ENCODE measurements around the gene SMYD1.

Gene SMYD1

GRCh38 chr2:88139804-88140203, 72.2 kb downstream of the SMYD1 start:
- TF ChIP-seq CEBPB (IDR thresholded peaks at IDR 0.05): no peak
- no peak for TF ChIP-seq NFIC (IDR thresholded peaks at IDR 0.05)
- no peak for TF ChIP-seq YY1 (IDR thresholded peaks at IDR 0.05; ENCODE audit: low read depth)
- no peak for TF ChIP-seq TAF1 (IDR thresholded peaks at IDR 0.05; ENCODE audit: low read depth)
- TF ChIP-seq, protein P1, sequence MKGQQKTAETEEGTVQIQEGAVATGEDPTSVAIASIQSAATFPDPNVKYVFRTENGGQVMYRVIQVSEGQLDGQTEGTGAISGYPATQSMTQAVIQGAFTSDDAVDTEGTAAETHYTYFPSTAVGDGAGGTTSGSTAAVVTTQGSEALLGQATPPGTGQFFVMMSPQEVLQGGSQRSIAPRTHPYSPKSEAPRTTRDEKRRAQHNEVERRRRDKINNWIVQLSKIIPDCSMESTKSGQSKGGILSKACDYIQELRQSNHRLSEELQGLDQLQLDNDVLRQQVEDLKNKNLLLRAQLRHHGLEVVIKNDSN (IDR thresholded peaks at IDR 0.05): no peak
- no peak for TF ChIP-seq TCF12 (IDR thresholded peaks at IDR 0.05; ENCODE audit: low read depth)
- TF ChIP-seq FOXM1 (IDR thresholded peaks at IDR 0.05; ENCODE audit: borderline replicate concordance, low read depth): no peak

DNA sequence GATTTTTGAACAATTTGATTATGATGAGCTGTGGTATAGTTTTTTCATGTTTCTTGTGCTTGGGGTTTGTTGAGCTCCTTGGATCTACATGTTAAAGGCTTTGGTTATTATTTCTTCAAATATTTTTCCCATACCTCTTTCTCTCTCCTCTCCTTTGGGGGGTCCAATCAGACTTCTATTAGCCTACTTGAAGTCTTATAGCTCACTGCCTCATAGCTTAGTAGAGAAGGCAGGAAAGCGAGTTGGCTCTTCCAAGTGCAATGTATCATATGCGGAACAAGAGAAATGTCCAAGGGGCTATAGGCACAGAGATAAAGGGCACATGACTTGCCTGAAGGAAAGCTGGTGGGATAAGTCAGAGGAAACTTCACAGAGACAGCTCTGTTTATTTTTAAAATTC, 74.3 kb downstream of the SMYD1 start:
- TF ChIP-seq CREB1 (IDR thresholded peaks at IDR 0.05; ENCODE audit: low read depth): no peak
- TF ChIP-seq YY1 (IDR thresholded peaks at IDR 0.05; ENCODE audit: low read depth): no peak
- TF ChIP-seq, protein P2, sequence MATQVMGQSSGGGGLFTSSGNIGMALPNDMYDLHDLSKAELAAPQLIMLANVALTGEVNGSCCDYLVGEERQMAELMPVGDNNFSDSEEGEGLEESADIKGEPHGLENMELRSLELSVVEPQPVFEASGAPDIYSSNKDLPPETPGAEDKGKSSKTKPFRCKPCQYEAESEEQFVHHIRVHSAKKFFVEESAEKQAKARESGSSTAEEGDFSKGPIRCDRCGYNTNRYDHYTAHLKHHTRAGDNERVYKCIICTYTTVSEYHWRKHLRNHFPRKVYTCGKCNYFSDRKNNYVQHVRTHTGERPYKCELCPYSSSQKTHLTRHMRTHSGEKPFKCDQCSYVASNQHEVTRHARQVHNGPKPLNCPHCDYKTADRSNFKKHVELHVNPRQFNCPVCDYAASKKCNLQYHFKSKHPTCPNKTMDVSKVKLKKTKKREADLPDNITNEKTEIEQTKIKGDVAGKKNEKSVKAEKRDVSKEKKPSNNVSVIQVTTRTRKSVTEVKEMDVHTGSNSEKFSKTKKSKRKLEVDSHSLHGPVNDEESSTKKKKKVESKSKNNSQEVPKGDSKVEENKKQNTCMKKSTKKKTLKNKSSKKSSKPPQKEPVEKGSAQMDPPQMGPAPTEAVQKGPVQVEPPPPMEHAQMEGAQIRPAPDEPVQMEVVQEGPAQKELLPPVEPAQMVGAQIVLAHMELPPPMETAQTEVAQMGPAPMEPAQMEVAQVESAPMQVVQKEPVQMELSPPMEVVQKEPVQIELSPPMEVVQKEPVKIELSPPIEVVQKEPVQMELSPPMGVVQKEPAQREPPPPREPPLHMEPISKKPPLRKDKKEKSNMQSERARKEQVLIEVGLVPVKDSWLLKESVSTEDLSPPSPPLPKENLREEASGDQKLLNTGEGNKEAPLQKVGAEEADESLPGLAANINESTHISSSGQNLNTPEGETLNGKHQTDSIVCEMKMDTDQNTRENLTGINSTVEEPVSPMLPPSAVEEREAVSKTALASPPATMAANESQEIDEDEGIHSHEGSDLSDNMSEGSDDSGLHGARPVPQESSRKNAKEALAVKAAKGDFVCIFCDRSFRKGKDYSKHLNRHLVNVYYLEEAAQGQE (IDR thresholded peaks at IDR 0.05; ENCODE audit: low read depth): no peak
- TF ChIP-seq NFIC (IDR thresholded peaks at IDR 0.05): no peak
- TF ChIP-seq FOXM1 (IDR thresholded peaks at IDR 0.05; ENCODE audit: borderline replicate concordance, low read depth): no peak
- TF ChIP-seq EP300 (IDR thresholded peaks at IDR 0.05; ENCODE audit: borderline replicate concordance): no peak
- TF ChIP-seq CEBPB (IDR thresholded peaks at IDR 0.05): no peak
- TF ChIP-seq ZBTB7A (IDR thresholded peaks at IDR 0.05; ENCODE audit: low read depth): no peak
- TF ChIP-seq, protein P1 (IDR thresholded peaks at IDR 0.05): no peak
- no peak for TF ChIP-seq TCF12 (IDR thresholded peaks at IDR 0.05; ENCODE audit: low read depth)
- no peak for TF ChIP-seq TAF1 (IDR thresholded peaks at IDR 0.05; ENCODE audit: low read depth)
- no peak for TF ChIP-seq EGR1 (IDR thresholded peaks at IDR 0.05)
- no peak for TF ChIP-seq TEAD4 (IDR thresholded peaks at IDR 0.05)
- TF ChIP-seq, protein P3, sequence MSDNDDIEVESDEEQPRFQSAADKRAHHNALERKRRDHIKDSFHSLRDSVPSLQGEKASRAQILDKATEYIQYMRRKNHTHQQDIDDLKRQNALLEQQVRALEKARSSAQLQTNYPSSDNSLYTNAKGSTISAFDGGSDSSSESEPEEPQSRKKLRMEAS (IDR thresholded peaks at IDR 0.05): no peak

DNA sequence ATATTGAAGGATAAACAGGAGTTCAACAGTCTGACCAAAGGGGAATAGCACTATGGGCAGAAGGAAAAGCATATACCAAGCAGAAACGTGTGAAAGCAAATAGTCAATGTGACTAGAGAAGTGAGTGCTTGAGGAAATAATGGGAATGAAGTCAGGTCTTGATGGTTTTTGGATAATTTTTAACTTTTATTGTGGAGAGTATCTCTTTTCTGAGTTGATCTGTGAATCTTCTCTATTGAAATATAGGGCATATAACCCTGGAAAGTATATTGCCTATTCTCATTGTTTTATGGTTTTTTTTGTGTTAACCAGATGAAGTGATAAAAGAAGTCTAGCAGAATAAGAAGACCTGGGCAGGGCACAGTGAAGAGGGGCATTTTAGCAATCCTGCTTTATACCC, 76.6 kb downstream of the SMYD1 start:
- TF ChIP-seq YY1 (IDR thresholded peaks at IDR 0.05; ENCODE audit: low read depth) (no peak), NFIC (IDR thresholded peaks at IDR 0.05) (no peak), EP300 (IDR thresholded peaks at IDR 0.05; ENCODE audit: borderline replicate concordance) (no peak), FOXM1 (IDR thresholded peaks at IDR 0.05; ENCODE audit: borderline replicate concordance, low read depth) (no peak), CEBPB (IDR thresholded peaks at IDR 0.05) (no peak), TAF1 (IDR thresholded peaks at IDR 0.05; ENCODE audit: low read depth) (no peak), TEAD4 (IDR thresholded peaks at IDR 0.05) (no peak), ZBTB7A (IDR thresholded peaks at IDR 0.05; ENCODE audit: low read depth) (no peak)
- TF ChIP-seq, protein P3 (IDR thresholded peaks at IDR 0.05): no peak
- TF ChIP-seq, protein P1 (IDR thresholded peaks at IDR 0.05): no peak
- TF ChIP-seq, protein P2 (IDR thresholded peaks at IDR 0.05; ENCODE audit: low read depth): no peak

DNA sequence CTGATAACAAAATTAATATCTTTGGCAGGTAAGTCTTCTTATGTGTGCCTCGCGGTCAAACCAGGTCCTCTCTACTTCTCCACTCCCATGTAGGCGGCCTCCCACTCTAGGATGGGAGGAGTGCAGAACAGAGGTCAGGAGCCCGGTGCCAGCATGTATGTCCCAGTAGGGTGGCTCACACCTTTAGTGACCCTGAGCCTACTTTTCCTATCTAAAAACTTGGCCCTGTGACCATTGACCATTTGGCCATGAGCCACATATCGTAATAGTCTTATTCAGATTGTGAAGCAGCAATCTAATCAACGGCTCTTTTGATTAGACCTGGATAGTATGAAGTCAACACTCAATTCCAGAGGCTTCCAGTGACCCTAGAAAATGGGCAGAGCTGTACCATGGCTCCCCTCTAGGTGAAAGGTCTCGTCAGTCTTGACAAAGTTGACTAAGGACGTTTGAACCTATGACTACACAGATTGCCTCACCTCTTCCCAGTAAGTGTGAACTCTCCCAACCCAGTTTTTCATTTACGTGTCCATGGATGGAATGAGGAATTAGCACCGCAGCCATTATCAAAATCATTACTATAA, 77.4 kb downstream of the SMYD1 start:
- no peak for TF ChIP-seq YY1 (IDR thresholded peaks at IDR 0.05; ENCODE audit: low read depth)
- no peak for TF ChIP-seq FOXM1 (IDR thresholded peaks at IDR 0.05; ENCODE audit: borderline replicate concordance, low read depth)
- TF ChIP-seq ZBTB7A (IDR thresholded peaks at IDR 0.05; ENCODE audit: low read depth): no peak
- TF ChIP-seq CEBPB (IDR thresholded peaks at IDR 0.05): no peak
- TF ChIP-seq TEAD4 (IDR thresholded peaks at IDR 0.05): no peak
- TF ChIP-seq, protein P2 (IDR thresholded peaks at IDR 0.05; ENCODE audit: low read depth): no peak
- no peak for TF ChIP-seq RAD21 (IDR thresholded peaks at IDR 0.05; ENCODE audit: low read depth)
- no peak for TF ChIP-seq EP300 (IDR thresholded peaks at IDR 0.05; ENCODE audit: borderline replicate concordance)
- no peak for TF ChIP-seq TAF1 (IDR thresholded peaks at IDR 0.05; ENCODE audit: low read depth)
- TF ChIP-seq, protein P1 (IDR thresholded peaks at IDR 0.05): no peak
- no peak for TF ChIP-seq NFIC (IDR thresholded peaks at IDR 0.05)
- TF ChIP-seq CREB1 (IDR thresholded peaks at IDR 0.05; ENCODE audit: low read depth): no peak
